Right renal pelvis (tissue), 4 donors: ENCODE data around the gene GATB. TPM values are rescaled to one million over a fixed set of nuclear protein-coding genes. Genes with fewer than 3 reads are reported as not detected.
"Not testable (repeated sequence)": the region's sequence is repeated elsewhere in the genome, so short reads cannot be mapped to it uniquely, and the experiment has no call there.

ENCODE experiments used
- DNase-seq, 4 donors: peaks; one replicate each; pipeline ENCODE4 v3.0.0-alpha.2; 2013; ENCODE audit warnings: low read depth in 4 of 4, low spot score in 3 of 4, missing footprints in 1 of 4
- polyA plus RNA-seq, 4 donors: library from polyadenylated mRNA; unstranded; fragments of 120-200 nt; gene quantifications; one replicate each; pipeline ENCODE4 v1.2.1, GENCODE V29; 2013; ENCODE audit not compliant: insufficient read length in 4 of 4

GATB gene
- polyA plus RNA-seq, 4 donors: 31.0 to 35.1 (median 31.4) TPM

DNA sequence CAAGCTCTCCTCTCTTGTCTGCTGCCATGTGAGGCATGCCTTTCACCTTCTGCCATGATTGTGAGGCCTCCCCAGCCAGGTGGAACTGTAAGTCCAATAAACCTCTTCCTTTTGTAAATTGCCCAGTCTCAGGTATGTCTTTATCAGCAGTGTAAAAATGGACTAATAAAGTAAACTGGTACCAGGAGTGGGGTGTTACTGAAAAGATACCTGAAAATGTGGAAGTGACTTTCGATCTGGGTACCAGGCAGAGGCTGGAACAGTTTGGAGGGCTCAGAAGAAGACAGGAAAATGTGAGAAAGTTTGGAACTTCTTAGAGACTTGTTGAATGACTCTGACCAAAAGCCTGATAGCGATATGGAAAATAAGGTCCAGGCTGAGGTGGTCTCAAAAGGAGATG is 24.0 kb downstream of the GATB start:
- not testable (repeated sequence) for DNase-seq

- DNase-seq: no peak
Measured at GRCh38 chr4:151736361-151736760, 24.4 kb downstream of the GATB start.

GRCh38 chr4:151731670-151732069 is 29.1 kb downstream of the GATB start:
- DNase-seq: not testable (repeated sequence)

- no peak for DNase-seq
Measured at GRCh38 chr4:151729731-151730559, 30.9 kb downstream of the GATB start.

GRCh38 chr4:151728679-151729078 is 32.1 kb downstream of the GATB start:
- DNase-seq: no peak

DNA sequence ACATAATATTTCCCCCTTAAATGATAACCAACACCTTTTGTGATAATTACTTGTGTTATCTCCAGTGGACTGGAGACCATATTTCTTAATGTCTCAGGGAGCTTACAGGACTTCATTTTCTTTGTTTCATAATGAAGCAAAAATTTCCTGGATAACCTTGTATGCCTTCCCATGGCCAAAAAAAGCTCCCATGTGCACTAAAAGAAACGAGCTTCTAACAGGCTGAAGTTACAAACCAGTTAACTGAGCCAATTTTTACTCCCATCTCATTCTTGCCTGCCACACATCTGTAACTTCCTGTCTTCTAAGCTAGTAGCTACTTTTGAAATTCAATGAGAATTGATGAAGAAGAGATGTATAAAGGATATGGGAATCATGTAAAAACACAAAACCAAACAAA is 32.8 kb downstream of the GATB start:
- DNase-seq: no peak

DNA sequence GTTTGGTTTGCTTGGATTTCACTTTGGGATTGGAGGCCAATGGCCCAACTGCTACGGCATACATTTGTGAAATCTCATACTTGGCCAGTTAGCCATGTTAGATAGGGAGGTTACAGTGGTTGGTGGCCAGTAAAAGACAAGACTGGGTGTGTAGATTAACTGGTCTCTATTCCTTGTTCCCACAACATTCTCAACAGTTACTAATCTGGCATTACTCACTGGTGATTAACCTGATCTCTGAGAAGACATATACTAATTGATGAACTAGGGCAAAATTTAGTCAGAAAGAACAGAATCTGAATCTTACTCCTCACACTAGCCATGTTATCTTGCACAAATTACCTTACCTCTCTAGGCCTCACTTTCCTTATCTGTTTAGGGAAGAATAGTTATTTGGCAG is 33.4 kb downstream of the GATB start:
- no peak for DNase-seq

DNA sequence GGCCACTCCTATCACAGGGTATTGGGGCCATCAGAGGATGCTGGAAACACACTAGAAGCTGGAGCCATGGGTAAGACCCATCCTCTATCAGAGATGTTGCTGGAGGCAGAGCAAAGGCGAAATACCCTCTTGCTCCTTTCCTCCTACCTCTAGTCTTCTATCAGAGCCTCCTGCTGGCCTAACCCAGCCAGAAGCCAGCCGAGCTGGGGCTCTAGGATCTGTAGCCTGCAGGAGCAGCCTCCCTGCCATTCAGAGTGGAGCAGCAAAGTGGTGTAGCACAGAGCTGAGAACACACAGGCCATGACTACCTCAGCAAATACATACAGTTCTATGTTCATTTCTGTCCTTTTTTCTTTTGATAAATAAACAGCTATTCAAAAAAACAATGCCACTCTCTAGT is 35.7 kb downstream of the GATB start:
- no peak for DNase-seq

- DNase-seq: no peak
Measured at GRCh38 chr4:151721916-151722315, 38.9 kb downstream of the GATB start.

GRCh38 chr4:151721466-151721865 is 39.3 kb downstream of the GATB start:
- DNase-seq: no peak

- no peak for DNase-seq
Measured at GRCh38 chr4:151719956-151720334, 40.9 kb downstream of the GATB start.

- no peak for DNase-seq
Measured at GRCh38 chr4:151718984-151719955, 41.5 kb downstream of the GATB start.

DNA sequence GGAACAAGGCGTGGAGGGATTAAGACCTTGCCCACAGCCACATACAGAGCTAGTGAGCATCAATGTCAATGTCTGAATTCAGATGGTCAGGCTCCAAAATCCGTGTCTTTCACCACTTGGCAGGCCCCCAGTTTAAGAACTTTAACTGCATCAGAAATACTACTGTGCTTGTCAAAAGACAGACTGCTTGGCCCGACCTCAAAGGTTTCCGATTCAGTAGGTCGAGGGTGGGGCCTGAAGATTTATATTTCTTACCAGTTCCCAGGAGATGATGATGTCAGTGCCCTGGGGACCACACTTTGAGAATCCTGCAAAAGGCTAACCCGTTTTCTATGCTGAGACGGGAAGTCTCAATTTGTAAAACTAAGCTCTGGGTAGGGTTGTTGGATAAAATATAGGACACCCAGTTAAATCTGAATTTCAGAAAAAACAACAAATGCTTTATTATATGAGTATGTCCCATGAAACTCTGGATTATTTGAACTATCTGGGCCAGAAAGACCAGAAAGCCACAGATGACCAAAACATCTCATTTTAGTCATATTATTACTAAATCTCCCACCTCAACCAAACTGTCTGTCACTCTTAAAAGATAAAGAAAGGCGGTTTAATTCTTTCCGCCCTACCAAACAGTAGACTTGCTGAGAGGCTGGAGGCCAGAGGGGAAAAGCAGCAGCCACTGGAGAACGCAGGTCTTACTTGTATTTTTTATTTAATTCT is 42.7 kb downstream of the GATB start:
- no peak for DNase-seq

GRCh38 chr4:151717314-151717713 is 43.5 kb downstream of the GATB start:
- DNase-seq: no peak

DNA sequence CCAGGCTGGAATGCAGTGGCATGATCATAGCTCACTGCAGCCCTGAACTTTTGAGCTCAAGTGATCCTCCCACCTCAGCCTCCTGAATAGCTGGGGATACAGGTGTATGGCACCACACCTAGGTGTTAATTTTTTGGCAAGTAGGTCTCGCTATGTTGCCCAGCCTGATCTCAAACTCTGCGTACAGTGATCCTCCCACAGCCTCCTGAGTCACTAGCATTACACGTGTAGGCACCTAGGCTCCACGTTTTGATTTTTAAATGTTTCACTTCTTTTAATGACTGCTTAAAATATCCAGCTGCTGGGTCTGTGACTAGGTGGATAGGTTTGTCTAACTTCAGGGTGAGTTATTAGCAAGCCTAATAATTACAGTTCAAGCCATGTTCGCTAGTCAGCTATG is 44.5 kb downstream of the GATB start:
- no peak for DNase-seq

DNA sequence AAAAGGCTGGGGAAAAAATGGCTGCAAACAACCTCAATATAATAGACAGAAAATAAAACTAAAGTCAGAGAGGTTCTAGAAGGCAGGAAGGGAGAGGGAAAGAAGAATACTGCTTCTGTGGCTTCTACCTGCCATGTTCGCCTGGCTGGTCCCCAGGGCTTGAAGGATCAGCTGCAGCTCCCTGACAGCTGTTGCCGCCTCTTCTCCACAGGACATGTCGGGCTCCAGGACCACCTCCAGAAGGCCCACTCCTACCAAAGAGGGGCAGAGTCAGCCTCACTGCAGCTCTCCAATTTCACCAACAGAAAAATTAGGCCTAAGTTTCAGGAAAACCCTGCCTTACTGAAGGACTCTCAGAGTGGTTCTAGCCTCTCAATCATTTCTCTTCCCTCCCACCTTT is 44.9 kb downstream of the GATB start:
- DNase-seq: no peak

DNA sequence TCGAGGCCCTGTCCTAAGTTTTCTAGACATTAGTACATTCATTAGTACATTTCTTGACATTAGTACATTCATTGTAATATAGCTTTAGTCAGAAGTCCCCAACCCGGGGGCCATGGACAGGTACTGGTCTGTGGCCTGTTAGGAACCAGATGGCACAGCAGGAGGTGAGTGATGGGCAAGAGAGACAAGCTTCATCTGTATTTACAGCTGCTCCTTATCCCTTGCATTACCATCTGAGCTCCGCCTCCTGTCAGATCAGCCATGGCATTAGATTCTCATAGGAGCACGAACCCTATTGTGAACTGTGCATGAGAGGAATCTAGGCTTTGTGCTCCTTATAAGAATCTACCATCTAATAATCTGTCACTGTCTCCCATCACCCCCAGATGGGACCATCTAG is 48.0 kb downstream of the GATB start:
- no peak for DNase-seq

DNA sequence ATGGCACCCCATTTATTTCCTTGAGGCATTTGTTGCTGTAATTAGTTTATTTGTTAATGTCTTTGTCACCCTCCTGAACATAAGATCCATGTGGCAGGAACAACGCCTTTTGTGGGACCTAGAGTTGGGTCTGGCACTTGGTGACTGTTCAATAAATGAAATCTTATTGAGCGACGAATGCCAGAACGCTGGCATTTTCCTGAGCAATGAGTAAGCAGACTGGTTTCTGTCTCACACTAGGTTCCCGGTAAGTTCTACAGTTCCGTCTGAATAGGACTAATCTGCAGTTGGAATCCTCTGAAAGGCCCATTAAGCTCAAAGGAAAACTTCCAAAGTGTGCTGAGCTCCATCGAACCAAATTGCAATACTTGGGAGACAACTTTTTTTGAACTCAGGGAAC is 49.2 kb downstream of the GATB start:
- DNase-seq: no peak

DNA sequence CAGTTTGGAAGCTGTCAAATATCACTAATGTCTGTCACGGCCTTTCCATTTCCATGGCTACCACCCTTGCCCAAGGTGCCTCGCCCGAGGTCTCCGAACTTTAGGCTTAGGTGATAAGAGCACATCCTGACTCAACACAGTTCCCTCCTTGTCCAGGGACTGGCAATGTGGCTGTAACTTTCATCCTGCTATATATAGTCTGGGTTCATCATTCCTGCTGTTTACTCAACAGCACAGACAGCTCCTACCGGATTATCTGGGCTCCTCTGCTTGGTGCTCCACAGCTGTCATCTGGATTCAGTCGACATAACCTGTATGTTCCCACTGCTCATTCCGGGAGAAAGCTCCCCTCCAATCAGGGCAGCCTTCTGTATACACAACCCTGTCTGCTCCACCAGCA is 51.2 kb downstream of the GATB start:
- no peak for DNase-seq

DNA sequence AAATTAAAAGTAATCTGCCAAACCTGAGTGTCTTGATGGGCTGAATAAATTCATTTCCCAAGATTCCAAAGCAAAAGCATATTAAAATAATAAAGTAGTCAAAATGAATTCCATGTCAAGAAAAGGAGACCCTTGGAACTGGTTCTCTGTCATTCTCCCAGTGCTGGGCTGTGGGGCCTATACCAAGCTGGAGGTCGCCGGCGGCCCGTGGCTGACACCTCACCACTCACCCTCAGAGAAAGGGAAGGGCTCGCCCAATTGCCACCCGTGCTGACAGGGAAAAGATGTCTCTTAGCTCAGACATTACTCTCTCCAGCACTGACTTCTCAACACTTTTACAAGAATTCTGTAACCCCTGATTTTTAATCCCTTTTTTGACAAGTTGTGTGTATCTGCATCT is 51.7 kb downstream of the GATB start:
- DNase-seq: no peak

DNA sequence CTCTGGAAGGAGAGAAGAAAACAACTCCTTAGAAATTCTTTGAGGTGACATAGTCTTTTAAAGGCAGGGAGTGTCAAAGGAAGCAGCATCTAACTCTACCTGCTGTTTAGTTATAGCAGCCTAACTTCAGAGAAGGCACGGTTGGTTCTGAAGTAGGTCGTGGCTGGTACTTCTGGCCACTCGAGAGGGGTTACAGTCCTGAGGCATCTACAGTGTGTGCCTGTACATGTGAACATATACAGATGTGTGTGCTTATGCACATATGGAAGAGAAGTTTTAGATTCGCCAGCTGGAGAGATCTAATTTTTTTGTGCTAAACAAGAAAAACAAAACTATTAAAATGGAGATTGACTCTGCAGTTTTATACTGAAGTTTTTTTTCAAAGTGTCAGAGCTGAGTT is 52.7 kb downstream of the GATB start:
- DNase-seq: no peak
